HEK293 (cell line): Measurements from ENCODE around the gene TNS3.

Experiments
- CTCF ChIA-PET: fragments of 350-600 bp; formaldehyde crosslinking; extraction: SDS; loops from one replicate; lab custom pipeline; 2021; ENCODE audit warnings: antibody characterized with exemption; lab: Yijun Ruan, JAX
- POLR2A ChIA-PET: fragments of 300-600 bp; formaldehyde crosslinking; extraction: SDS; loops from one replicate; lab custom pipeline; 2020; ENCODE audit warnings: antibody characterized with exemption, inconsistent platforms; lab: Yijun Ruan, JAX
- H3K27ac ChIP-seq: fragments of 200-500 bp; sonication (Bioruptor generic); 2 replicates; pipeline ENCODE4 v1.5.1; 2014; ENCODE audit warnings: low read depth, low read length, control low read depth, inconsistent platforms; ENCODE audit errors: extremely low read depth
- H3K36me3 ChIP-seq, 2 experiments: fragments of 200-500 bp in 1 of 2; sonication (Bioruptor generic) in 1 of 2; 1 replicate in 1 of 2; 2 replicates in 1 of 2; pipeline ENCODE4 v1.5.1; 2014 to 2017; ENCODE audit warnings: inconsistent platforms in 2 of 2, low read length in 2 of 2; ENCODE audit not compliant: control insufficient read depth in 2 of 2, insufficient read depth in 1 of 2
- H3K4me1 ChIP-seq: fragments of 200-500 bp; sonication (Bioruptor generic); 2 replicates; pipeline ENCODE4 v1.5.1; 2014; ENCODE audit warnings: mild to moderate bottlenecking, low read length, inconsistent platforms; ENCODE audit not compliant: control insufficient read depth, insufficient read depth
- H3K4me3 ChIP-seq: 2 replicates; pipeline ENCODE4 v1.5.1; 2011; ENCODE audit warnings: low read depth, mild to moderate bottlenecking, control low read depth, low read length, moderate library complexity
- H3K9me3 ChIP-seq: fragments of 200-500 bp; sonication (Bioruptor generic); 2 replicates; pipeline ENCODE4 v1.5.1; 2014; ENCODE audit warnings: low read depth, low read length, inconsistent platforms; ENCODE audit not compliant: control insufficient read depth, insufficient read depth
- EGR2 ChIP-seq: fragments of 450-650 bp; formaldehyde crosslinking; IDR thresholded peaks from 2 replicates; pipeline ENCODE4 v1.5.1; 2016; ENCODE audit warnings: low read depth, missing biosample characterization, missing genetic modification characterization
- GFI1B ChIP-seq: fragments of 450-650 bp; formaldehyde crosslinking; IDR thresholded peaks from 2 replicates; pipeline ENCODE4 v1.5.1; 2016; ENCODE audit warnings: missing biosample characterization, missing genetic modification characterization
- KLF8 ChIP-seq: fragments of 450-650 bp; formaldehyde crosslinking; IDR thresholded peaks from 2 replicates; pipeline ENCODE4 v1.5.1; 2016; ENCODE audit warnings: missing biosample characterization, missing genetic modification characterization
- PATZ1 ChIP-seq: fragments of 450-650 bp; formaldehyde crosslinking; IDR thresholded peaks from 2 replicates; pipeline ENCODE4 v1.5.1; 2016; ENCODE audit warnings: missing biosample characterization, missing genetic modification characterization
- SP3 ChIP-seq: fragments of 450-650 bp; formaldehyde crosslinking; IDR thresholded peaks from 2 replicates; pipeline ENCODE4 v1.5.1; 2016; ENCODE audit warnings: missing biosample characterization, missing genetic modification characterization
- ZBTB8A ChIP-seq: fragments of 450-650 bp; formaldehyde crosslinking; IDR thresholded peaks from 2 replicates; pipeline ENCODE4 v1.5.1; 2016; ENCODE audit warnings: missing biosample characterization, missing genetic modification characterization
- ZNF121 ChIP-seq: fragments of 450-650 bp; formaldehyde crosslinking; IDR thresholded peaks from 2 replicates; pipeline ENCODE4 v1.5.1; 2016; ENCODE audit warnings: missing biosample characterization, missing genetic modification characterization
- ZNF132 ChIP-seq: fragments of 450-650 bp; formaldehyde crosslinking; IDR thresholded peaks from 2 replicates; pipeline ENCODE4 v1.5.1; 2017; ENCODE audit warnings: missing biosample characterization, missing genetic modification characterization, borderline replicate concordance
- ZNF140 ChIP-seq: fragments of 450-650 bp; formaldehyde crosslinking; IDR thresholded peaks from 2 replicates; pipeline ENCODE4 v1.5.1; 2016; ENCODE audit warnings: missing biosample characterization, missing genetic modification characterization
- ZNF16 ChIP-seq: fragments of 450-650 bp; formaldehyde crosslinking; IDR thresholded peaks from 2 replicates; pipeline ENCODE4 v1.5.1; 2016; ENCODE audit warnings: low read depth, missing biosample characterization, missing genetic modification characterization
- ZNF324 ChIP-seq: fragments of 450-650 bp; formaldehyde crosslinking; IDR thresholded peaks from 2 replicates; pipeline ENCODE4 v1.5.1; 2016; ENCODE audit warnings: missing biosample characterization, missing genetic modification characterization
- ZNF37A ChIP-seq: fragments of 450-650 bp; IDR thresholded peaks from 2 replicates; pipeline ENCODE4 v1.5.1; 2018; ENCODE audit warnings: missing biosample characterization, missing genetic modification characterization
- ZNF518A ChIP-seq: fragments of 450-650 bp; formaldehyde crosslinking; conservative IDR thresholded peaks from 2 replicates; pipeline ENCODE4 v1.5.1; 2016; ENCODE audit warnings: low read depth, missing biosample characterization, missing genetic modification characterization
- ZNF549 ChIP-seq: fragments of 450-650 bp; IDR thresholded peaks from 2 replicates; pipeline ENCODE4 v1.5.1; 2018; ENCODE audit warnings: missing biosample characterization, missing genetic modification characterization, mild to moderate bottlenecking, inconsistent platforms, moderate library complexity
- ZNF596 ChIP-seq: fragments of 450-650 bp; IDR thresholded peaks from 2 replicates; pipeline ENCODE4 v1.5.0; 2018; ENCODE audit warnings: missing biosample characterization, mild to moderate bottlenecking, missing genetic modification characterization, moderate library complexity
- ZNF654 ChIP-seq: fragments of 450-650 bp; formaldehyde crosslinking; IDR thresholded peaks from 2 replicates; pipeline ENCODE4 v1.5.1; 2016; ENCODE audit warnings: low read depth, missing biosample characterization, missing genetic modification characterization
- TF ChIP-seq, protein P1 (sequence below): fragments of 450-650 bp; formaldehyde crosslinking; IDR thresholded peaks from 2 replicates; pipeline ENCODE4 v1.5.1; 2016; ENCODE audit warnings: missing biosample characterization, missing genetic modification characterization, borderline replicate concordance

Gene TNS3

GRCh38 chr7:47521816-47522561 lies 59.9 kb downstream of the TNS3 start:
- Histone ChIP-seq H3K36me3 (no peaks in the 10 kb centered on the region), H3K27ac (no peak overlapping the region), H3K9me3 (no peaks in the 10 kb centered on the region), H3K4me3 (no peak overlapping the region), H3K4me1 (no peaks in the 10 kb centered on the region)
- CTCF ChIA-PET, result no interaction called here
- POLR2A ChIA-PET, result no interaction called here
- TF ChIP-seq, protein P1, sequence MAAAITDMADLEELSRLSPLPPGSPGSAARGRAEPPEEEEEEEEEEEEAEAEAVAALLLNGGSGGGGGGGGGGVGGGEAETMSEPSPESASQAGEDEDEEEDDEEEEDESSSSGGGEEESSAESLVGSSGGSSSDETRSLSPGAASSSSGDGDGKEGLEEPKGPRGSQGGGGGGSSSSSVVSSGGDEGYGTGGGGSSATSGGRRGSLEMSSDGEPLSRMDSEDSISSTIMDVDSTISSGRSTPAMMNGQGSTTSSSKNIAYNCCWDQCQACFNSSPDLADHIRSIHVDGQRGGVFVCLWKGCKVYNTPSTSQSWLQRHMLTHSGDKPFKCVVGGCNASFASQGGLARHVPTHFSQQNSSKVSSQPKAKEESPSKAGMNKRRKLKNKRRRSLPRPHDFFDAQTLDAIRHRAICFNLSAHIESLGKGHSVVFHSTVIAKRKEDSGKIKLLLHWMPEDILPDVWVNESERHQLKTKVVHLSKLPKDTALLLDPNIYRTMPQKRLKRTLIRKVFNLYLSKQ, result no peak
- TF ChIP-seq EGR2 (0 out of 2 replicates have a peak, but pooled peaks have one; percentile 21), ZNF132 (tag by site-specific recombination) (no peak), ZNF518A (no peak)

DNA sequence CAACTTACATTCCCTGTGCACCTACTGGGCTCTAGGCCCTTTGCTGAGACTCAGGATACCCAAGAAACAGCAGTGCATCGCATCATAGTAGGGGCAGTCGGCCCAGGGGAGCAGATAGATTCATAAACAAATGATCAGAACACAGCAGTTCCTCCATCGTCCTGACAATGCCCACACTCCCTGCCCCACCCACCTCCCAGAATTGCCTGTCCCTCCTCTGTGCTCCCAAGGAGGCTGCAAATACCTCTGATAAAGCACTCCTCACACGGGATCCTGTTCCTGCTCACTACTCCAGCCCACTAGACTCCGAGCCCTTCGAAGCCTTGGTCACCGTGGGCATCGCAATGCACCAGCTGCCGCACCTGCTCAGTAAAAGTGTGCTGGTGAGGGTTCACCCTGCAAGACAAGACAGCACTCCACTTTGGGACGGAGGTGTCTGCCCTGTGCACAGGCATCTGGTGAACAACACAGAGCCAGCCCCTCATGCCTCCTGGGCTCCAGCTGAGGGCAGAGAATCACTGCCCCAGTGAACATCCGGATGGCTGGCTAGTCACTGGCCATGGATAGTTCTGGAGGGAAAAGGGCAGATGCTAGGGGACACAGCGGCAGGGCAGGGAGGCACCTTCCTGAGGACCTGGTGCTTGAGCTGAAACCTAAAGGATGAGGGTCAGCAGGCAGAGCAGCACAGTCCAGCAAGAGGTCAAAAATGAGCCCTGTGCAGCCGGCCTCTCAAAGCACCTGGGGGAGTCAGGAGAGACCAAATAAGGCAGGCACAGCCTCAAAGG lies 60.7 kb downstream of the TNS3 start:
- H3K4me1 ChIP-seq, result no peaks in the 10 kb centered on the region
- no peak overlapping the region for H3K4me3 ChIP-seq
- no peak for TF ChIP-seq ZNF596 (tag by site-specific recombination)
- TF ChIP-seq ZNF654 (tag by site-specific recombination), result no peak
- TF ChIP-seq ZNF16 (tag by site-specific recombination), result no peak
- TF ChIP-seq SP3 (tag by site-specific recombination), result no peak
- no peak for TF ChIP-seq GFI1B (tag by site-specific recombination)
- no peak for TF ChIP-seq ZNF549 (tag by site-specific recombination)
- no peak for TF ChIP-seq ZNF324 (tag by site-specific recombination)
- TF ChIP-seq ZNF121 (tag by site-specific recombination), result no peak
- no peak for TF ChIP-seq ZNF140
- no peak for TF ChIP-seq ZBTB8A (tag by site-specific recombination)
- TF ChIP-seq KLF8 (tag by site-specific recombination), result no peak
- TF ChIP-seq ZNF37A (tag by site-specific recombination), result no peak
- no peak for TF ChIP-seq PATZ1 (tag by site-specific recombination)
- POLR2A ChIA-PET, result no interaction called here
- H3K27ac ChIP-seq, result no peak overlapping the region
- no peaks in the 10 kb centered on the region for H3K9me3 ChIP-seq
- CTCF ChIA-PET, result no interaction called here
- no peaks in the 10 kb centered on the region for H3K36me3 ChIP-seq
